Anterior cingulate cortex (tissue), 58 donors: ENCODE measurements around the gene FCRL4.
"Not testable (repeated sequence)": the region's sequence is repeated elsewhere in the genome, so short reads cannot be mapped to it uniquely, and the experiment has no call there.

Experiments used
- DNase-seq, 58 donors: peaks; one replicate each; lab custom pipeline; 2025; lab: John Stamatoyannopoulos, UW

The FCRL4 gene

DNA sequence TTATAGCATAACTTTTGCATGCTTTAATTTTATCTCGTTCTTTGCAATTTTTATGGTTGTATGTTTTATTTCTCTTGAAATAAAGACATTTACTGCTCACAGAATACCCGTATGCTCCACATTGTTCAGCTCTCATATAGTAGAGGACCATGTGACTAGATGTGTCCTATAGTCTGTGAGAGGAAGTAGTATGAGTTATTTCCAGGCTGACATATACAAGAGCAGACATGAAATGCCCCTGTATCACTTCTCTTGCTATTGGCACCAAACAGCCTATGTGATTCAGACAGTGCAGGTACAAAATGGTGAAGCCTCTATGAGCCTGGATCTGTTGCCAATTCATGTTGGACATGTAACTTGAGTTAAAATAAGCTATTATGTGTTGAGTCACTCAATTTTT, 39.8 kb downstream of the FCRL4 start:
- DNase-seq, result no peak

- no peak for DNase-seq
These were observed 45.9 kb downstream of the FCRL4 start, which contains the start of gene FCRL5 for GRCh38 chr1:157551694-157552693. TSS of gene FCRL5 (minus strand) at chr1:157552515. CDS start at chr1:157552362, 153 bp downstream.

- not testable (repeated sequence) for DNase-seq
These were observed 49.8 kb downstream of the FCRL4 start for GRCh38 chr1:157548081-157548480.

- peak in 24 of 58 donors; percentile 1 to 54 (median 7) for DNase-seq
These were observed 55.2 kb downstream of the FCRL4 start for GRCh38 chr1:157542676-157543075.

GRCh38 chr1:157540852-157541251, 57.0 kb downstream of the FCRL4 start:
- DNase-seq, result no peak

DNA sequence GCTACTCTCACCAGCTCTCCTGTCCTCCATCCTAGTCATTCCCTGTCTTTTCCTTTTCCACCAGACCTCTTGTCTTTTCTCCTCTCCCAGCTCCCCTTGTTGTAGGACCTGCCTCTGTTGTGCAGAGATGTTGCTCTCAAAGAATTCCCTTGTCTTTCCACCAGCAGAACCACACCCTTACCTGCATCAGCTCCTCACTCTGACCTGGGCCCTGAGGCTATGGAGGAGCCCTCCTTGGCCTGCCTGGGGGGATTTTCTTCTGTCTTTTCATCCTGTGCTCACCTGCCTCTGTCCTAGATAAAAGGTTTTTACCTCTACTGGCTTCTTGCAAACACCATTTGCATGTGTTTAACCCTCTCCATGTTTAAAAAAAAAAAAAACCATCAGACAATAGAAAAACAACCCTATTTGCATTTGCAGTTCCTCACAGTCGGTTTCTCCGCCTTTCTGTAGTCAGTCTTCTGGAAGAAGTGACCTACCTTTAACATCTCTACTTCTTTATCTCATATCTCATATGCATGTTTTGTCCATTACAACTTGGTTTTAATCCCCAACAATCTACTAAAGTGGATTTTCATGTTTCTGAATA, 57.6 kb downstream of the FCRL4 start:
- DNase-seq, result no peak

DNA sequence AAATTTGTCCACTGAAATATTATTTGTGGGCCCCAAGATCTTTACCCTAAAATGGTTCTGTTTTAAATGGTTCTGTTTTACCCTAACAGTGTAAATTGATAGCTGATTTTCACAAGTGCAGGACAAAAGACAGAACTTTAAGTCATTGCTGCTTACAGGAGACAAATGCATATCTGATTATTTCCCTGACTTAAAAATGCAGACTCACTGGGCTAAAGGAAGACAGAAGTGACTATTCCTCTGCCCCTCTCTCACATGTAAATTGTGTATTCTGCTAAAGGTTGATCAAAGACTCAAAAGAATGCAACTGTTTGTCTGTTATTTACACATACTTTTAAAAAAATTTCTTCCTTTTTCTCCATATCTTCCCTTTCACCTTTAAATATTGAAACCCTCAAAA, 58.3 kb downstream of the FCRL4 start:
- no peak for DNase-seq

- DNase-seq, result no peak
These were observed 65.3 kb downstream of the FCRL4 start for GRCh38 chr1:157532569-157532968.

GRCh38 chr1:157523774-157524493, 74.0 kb downstream of the FCRL4 start:
- no peak for DNase-seq
